GM21737 (cell line): ENCODE results near the gene THG1L.

ENCODE experiments used
- ATAC-seq: cut with Tn5 transposase; IDR thresholded peaks from one replicate; pipeline ENCODE4 v1.9.1; 2021; ENCODE audit warnings: mild to moderate bottlenecking, moderate library complexity; ENCODE audit not compliant: unreplicated experiment

The THG1L gene

DNA sequence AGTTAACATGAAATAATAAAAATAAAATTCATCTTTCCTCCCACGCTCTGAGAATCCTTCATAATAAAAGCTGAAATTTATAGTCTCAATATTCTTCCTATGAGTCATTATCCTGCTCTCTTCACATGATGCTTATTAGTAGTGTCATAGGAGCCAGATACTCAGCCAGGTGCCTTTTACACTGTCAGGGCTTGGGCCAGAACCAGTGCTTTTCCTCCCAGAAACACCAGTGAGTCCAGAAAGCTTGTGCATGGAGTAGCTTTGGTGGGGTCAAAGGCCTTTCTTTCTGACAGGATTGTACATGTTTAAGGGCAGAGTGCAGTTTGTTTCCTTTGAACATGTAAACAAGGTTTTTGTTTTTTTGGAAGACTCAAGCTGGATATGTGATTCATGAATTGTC is 19.1 kb downstream of the THG1L start:
- no peak for ATAC-seq

DNA sequence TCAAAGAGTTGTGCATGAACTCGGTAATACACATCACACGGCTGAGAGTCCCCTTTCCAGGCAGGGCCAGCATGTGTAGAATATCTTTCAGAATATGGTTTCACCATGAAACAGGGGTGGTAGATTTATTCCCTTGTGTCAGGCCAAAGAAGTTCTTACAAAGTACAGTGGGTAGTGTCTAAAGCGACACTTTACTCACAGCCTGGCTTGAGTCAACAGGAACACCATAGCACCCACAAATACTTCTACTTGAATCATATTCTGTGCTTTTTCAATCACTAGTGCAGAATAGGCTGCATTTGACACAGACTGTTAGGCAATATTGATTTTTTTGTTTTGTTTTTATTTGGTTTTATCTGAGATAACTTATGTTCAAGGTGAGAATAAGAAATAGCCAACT is 24.9 kb downstream of the THG1L start:
- no peak for ATAC-seq

DNA sequence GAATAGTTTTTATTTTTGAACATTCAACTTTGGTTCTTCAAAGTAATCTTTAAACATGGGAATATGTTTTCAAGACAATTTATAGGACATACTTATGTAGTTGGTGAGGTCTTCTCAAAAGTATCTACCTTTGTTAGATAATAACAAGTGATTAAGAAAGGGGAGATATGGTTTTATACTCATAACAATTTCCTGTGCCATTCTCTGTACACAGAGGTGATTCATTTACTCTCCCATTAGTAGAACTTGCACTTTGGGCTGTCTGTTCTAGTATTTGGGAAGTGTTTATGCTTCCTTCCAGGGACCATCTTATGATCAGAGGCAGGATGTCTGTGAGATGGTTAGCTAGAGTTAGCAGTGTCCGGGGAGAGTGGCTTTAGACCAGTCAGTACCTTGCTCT is 27.5 kb downstream of the THG1L start:
- ATAC-seq, result no peak

DNA sequence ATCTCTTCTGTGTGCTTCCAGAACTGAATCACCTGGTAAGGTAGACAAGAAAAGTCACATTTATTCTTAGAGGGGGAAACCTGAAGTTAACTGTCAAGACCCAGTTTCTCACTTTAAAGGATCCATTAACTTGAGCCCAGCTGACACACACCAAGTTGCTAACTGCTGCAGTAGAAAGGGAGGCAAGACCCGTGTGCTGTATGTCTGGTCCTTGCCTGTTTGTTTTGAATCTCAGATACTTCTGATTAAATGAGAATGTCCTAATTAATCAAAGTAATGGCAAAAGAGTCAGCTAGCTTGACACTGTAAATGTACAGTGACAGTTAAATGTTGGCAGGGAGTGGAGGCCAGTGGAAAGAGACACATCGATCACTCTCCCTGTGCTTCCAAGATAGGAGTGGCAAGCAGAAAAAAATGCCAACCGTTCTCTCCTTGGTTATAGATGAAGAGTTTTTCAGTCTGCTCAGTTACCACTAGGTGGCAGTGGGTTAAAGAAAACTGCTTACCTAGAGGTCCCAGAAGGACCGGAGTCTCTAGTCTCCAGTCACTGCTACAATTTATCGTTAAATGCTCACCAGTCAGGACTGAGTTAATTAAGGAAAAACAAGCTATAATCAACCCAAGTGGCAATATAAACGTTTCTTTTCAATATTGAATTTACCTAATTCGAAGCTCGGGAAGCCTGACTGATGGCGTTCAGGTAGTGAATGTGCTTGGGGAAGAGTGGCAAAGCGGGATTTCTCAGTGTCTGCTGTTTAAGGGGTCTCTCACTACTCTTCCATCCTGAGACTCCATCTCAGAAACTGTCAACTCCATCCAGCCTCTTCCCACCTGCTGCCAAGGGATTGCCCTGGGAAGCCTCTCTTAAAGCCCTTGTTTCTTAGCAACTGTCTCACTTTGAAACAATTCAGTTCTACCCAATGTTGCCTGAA is 30.7 kb downstream of the THG1L start:
- ATAC-seq, result no peak

DNA sequence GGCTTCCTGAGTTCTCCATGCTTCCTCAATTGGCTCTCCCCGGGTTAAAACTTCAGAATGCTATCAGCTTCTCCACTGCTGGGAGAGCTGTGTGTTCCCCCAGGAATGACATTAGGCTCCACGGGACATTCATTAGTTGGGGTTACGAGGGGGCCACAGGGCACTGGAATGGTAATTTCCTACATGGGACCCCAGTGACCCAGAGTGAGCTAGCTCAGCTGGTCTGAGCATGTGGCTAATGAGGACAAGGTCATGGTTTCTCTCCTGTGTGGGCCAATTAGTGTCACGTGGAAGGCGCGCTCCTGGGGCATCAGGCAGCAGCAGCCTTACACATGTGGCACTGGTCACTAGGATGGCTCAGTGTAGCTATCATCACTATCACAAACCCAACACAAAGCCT is 33.3 kb downstream of the THG1L start:
- ATAC-seq, result no peak

DNA sequence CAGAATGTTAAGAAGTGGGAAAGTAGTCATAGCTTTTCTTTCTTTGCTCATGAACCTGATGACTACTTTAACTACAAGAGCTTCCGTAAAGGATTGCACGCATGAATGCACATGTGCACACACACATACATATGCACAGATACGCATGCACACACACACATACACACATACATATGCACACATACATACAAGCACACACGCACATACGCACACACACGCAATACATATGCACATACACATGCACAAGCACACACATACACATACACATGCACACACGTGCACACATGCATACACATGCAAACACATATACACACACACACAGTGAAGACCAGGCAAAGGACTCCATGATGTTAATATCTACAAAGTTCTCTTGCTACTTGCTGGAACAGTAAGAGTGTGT is 35.2 kb downstream of the THG1L start:
- ATAC-seq, result no peak

DNA sequence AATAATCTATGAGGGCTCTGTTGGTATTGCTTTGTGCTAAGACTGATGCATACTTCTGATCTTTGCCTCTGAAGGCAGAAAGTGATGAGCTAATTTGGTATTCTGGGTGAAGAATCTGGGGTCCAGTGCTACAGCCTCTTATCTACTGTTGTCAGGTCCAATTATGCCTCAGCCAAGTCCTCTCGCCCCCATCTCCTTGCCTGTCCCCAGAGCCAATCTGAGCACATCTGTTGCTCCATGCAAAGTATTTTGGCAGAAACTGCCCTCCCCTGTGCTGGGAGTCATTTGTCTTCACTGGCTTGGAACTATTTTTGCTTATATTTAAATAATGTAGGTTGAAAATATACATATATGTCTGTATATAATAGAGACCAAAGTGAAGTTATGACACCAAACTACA is 35.7 kb downstream of the THG1L start:
- no peak for ATAC-seq

DNA sequence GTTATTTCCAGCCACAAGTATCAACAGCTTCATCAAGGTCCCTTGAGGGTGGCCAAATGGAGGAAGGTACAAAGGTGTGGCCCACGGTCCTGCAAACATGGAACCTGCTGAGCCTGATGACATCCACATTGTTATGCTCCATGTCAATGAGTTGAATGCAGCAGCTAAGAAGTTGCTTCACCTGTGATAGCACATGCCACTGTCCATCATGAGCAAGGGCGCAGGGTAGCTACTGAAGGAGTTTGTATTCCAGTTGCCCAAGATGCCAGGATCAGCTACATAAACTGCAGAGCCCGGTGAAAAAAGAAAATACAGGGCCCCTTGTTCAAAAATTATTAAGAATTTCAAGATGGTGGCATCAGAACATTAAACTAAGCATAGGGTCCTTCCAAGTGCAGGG is 36.5 kb downstream of the THG1L start:
- ATAC-seq, result no peak

DNA sequence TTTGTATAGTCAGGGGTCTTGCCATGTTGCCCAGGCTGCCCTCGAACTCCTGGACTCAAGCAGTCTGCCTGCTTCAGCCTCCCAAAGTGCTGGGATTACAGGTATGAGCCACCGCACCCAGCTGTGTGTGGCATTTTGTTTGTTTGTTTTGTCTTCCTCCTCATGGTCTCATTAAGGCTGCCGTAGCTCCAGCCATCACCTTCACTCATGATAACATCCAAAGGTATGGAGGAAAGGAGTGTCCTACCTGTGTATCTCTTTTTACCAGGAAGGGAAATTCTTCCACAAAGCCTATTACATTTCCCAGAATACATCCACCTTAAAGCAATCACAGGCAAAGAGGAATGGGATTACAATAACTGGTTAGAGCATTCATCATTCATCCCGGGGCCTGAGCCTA is 39.4 kb downstream of the THG1L start:
- ATAC-seq, result no peak

DNA sequence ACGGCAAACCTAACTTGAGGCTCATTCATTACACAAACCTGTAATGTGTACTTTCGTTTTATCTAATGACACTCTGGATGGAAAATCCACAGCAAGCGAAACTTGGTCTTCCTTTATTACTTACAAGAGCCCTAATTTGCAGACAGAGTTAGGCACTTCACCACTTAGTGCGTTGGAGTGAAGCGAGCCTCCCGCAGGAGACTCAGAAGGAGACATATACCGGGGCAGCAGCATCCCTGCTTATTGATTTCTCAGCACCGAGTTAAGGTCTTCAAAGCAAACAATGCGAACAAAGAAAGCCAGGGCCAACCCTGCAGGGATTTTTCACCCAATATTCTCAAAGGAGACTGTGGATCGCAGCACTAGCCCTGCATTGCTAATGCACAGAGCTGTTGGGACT is 40.9 kb downstream of the THG1L start:
- no peak for ATAC-seq

DNA sequence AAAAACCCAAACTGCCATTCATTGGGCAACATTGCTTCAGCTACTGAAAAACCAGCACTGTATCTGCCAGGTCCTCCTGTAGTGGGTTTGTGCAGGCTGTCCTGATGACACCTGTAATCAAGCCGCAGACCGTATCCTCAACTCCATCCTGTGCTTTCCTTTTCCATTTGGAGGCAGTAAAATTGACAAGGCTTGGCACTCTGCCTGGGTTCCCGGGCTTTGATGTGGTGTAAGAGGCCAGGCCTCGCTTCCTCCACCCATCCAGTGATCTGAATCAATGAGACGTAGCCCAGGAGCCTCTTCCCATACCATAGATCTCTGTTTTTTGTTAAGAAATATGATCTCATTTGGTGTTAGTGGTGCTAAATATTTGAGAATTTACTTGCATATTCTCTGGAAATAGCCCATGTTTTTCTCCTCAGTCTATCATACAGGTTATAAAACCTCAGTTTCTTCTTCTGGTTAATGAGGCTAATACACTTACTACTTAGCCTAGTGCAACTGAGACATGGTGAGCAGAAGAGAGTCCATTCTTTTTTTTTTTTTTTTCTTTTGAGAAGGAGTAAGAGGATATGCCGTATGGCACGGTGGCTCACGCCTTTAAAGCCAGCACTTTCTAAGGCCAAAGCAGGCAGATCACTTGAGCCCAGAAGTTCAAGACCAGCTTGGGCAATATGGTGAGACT is 47.0 kb downstream of the THG1L start:
- no peak for ATAC-seq

DNA sequence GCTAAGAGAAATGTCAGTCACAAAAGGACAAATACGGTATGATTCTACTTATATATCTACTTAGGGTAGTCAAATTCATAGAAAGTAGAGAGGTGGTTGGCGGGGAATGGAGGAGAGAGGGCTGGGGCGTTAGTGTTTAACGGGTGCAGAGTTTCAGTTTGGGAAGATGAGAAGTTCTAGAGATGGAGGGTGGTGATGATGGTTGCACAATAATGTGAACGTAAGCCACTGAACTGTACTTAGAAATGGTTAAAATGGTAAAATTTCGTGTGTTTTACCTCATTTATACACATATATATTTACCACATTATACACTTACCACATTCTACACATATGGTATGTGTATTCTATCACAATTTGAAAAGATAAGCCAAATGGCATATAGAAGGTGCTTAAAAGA is 48.0 kb downstream of the THG1L start:
- ATAC-seq, result no peak

DNA sequence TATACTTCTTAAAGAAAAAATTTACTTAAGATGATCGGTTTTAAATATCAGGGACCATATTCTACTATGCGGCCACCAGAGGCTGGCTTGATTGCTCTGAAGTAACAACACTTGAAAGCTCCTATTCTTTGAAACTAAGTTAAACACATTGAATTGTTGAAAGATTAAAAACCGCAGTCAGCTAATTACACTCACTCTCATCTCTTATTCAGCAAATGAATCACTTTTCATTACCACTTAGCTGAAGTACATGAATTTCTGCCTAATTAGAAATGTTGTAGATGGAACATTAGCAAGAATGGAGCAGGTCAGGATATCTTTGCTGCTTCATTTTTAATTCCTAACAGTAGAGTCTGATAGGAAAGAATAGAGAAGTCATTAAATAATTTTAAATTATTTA is 54.6 kb downstream of the THG1L start:
- no peak for ATAC-seq
